Coronary artery (tissue), 2 donors: ENCODE data around the gene ZEB1.

Experiments
- DNase-seq: peaks from one replicate; pipeline ENCODE4 v3.0.0-alpha.2; 2017; ENCODE audit warnings: low spot score
- H3K27ac ChIP-seq, 2 donors: fragments of 200-600 bp; sonication (generic); one replicate each; pipeline ENCODE4 v1.5.1; 2016 to 2019
- H3K4me3 ChIP-seq: fragments of 200-600 bp; sonication (generic); 2 replicates; pipeline ENCODE4 v1.5.1; 2016; ENCODE audit warnings: mild to moderate bottlenecking, moderate library complexity
- CTCF ChIP-seq: fragments of 200-600 bp; sonication (generic); IDR thresholded peaks from one replicate; pipeline ENCODE4 v1.5.1; 2019; ENCODE audit warnings: antibody characterized with exemption

Gene ZEB1

GRCh38 chr10:31288001-31288400 is 31.0 kb upstream of the ZEB1 start:
- no peak for DNase-seq
- Histone ChIP-seq H3K4me3 (no peak overlapping the region), H3K27ac (no peak overlapping the region)
- no peak for TF ChIP-seq CTCF

GRCh38 chr10:31288962-31289361 is 30.1 kb upstream of the ZEB1 start:
- no peak overlapping the region for H3K4me3 ChIP-seq
- DNase-seq, result no peak
- TF ChIP-seq CTCF, result no peak

GRCh38 chr10:31290386-31290785 is 28.6 kb upstream of the ZEB1 start:
- TF ChIP-seq CTCF, result no peak
- H3K27ac ChIP-seq, result no peak overlapping the region

More at GRCh38 chr10:31288962-31289361, 30.1 kb upstream of the ZEB1 start:
- no peak overlapping the region for H3K27ac ChIP-seq

GRCh38 chr10:31291123-31291522 is 27.9 kb upstream of the ZEB1 start:
- TF ChIP-seq CTCF, result no peak

More at GRCh38 chr10:31290386-31290785, 28.6 kb upstream of the ZEB1 start:
- no peak for DNase-seq
- no peak overlapping the region for H3K4me3 ChIP-seq

GRCh38 chr10:31294558-31294957 is 24.5 kb upstream of the ZEB1 start:
- no peak for TF ChIP-seq CTCF
- no peak overlapping the region for H3K4me3 ChIP-seq
- no peak overlapping the region for H3K27ac ChIP-seq
- DNase-seq, result no peak

More at GRCh38 chr10:31291123-31291522, 27.9 kb upstream of the ZEB1 start:
- DNase-seq, result no peak
- no peak overlapping the region for H3K4me3 ChIP-seq
- no peak overlapping the region for H3K27ac ChIP-seq

- no peak for DNase-seq
- TF ChIP-seq CTCF, result no peak
- no peak overlapping the region for H3K27ac ChIP-seq
Observed at GRCh38 chr10:31296754-31297153, 22.3 kb upstream of the ZEB1 start.

GRCh38 chr10:31299119-31299518 is 19.9 kb upstream of the ZEB1 start:
- Histone ChIP-seq H3K27ac (no peak overlapping the region), H3K4me3 (no peak overlapping the region)
- no peak for TF ChIP-seq CTCF
- DNase-seq, result no peak

More at GRCh38 chr10:31296754-31297153, 22.3 kb upstream of the ZEB1 start:
- no peak overlapping the region for H3K4me3 ChIP-seq
